ENCODE data around the gene MCC. TPM values are rescaled to one million over a fixed set of nuclear protein-coding genes. Genes with fewer than 3 reads are reported as not detected.

Gene MCC
- total RNA-seq, 1 experiment from 2014 or later: 0.41 TPM

DNA sequence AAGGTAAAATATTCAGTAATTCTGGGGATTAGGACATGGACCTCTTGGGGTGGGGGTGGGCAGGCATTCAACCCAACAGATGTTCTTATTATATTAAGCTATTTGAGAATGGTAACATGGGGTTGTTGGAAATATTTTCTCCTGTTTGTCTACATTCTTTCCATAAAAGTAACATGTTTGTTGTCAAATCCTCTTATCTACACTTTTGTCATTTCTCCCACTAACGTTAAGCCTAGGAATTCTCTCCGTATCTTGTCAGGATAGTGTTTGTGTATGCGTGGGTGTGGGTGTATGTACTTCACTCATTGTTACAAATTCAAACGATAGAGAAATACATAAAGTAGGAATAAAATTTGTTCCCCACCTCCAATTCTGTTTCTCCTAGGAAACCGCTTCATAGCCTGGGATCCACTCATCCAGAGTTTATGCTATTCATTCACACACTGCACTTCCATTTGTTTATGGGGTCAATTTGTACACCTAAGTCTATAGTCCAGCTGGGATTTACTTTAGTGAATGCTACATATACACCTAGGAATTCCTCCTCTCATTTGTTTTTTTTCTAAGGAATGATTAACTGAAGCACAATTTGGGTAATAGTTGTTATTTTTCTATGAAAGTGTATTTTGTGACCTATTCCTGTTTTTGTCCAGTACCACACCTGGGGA is 294.8 kb downstream of the MCC start:
- BruUV-seq (replicated peaks): no TSS peak
- H3K27me3 ChIP-seq (ENCODE audit: control insufficient read depth, insufficient read depth, low read length): no peaks in the 10 kb centered on the region
- in situ Hi-C loops (cut with HindIII; ENCODE audit: low pct_unique_long_range_greater_than_20kb, low sequenced_read_pairs): no loop called here
- ChIA-PET POLR2A (no interaction called here), CTCF (interaction anchor here (0.6 kb wide), 1 partner anchor 9 kb away, joined by 12 read pairs; no protein-coding TSS in a partner anchor)
- TF ChIP-seq, protein P1, sequence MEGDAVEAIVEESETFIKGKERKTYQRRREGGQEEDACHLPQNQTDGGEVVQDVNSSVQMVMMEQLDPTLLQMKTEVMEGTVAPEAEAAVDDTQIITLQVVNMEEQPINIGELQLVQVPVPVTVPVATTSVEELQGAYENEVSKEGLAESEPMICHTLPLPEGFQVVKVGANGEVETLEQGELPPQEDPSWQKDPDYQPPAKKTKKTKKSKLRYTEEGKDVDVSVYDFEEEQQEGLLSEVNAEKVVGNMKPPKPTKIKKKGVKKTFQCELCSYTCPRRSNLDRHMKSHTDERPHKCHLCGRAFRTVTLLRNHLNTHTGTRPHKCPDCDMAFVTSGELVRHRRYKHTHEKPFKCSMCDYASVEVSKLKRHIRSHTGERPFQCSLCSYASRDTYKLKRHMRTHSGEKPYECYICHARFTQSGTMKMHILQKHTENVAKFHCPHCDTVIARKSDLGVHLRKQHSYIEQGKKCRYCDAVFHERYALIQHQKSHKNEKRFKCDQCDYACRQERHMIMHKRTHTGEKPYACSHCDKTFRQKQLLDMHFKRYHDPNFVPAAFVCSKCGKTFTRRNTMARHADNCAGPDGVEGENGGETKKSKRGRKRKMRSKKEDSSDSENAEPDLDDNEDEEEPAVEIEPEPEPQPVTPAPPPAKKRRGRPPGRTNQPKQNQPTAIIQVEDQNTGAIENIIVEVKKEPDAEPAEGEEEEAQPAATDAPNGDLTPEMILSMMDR (IDR thresholded peaks at IDR 0.05): no peak
- TF ChIP-seq POLR2AphosphoS5 (IDR thresholded peaks at IDR 0.05; ENCODE audit: low read depth, low read length): no peak
- TF ChIP-seq SIN3A (IDR thresholded peaks at IDR 0.05; ENCODE audit: borderline replicate concordance, insufficient read depth, low read depth, low read length): no peak
- intact Hi-C loops (cut with micrococcal nuclease; ENCODE audit: unreplicated experiment): no loop called here
- no peak overlapping the region for H3K4me3 ChIP-seq (ENCODE audit: low read depth in 2 of 2, low read length in 2 of 2)
- ATAC-seq (no peak), DNase-seq (ENCODE audit: low read depth, low spot score) (no peak)
- no peak overlapping the region for H3K27ac ChIP-seq (ENCODE audit: low read length)
- no peaks in the 10 kb centered on the region for H3K36me3 ChIP-seq (ENCODE audit: control insufficient read depth, insufficient read depth, low read length)
- H3K9me3 ChIP-seq (ENCODE audit: control insufficient read depth, insufficient read depth, low read depth, low read length): no peaks in the 10 kb centered on the region; the same call in 1 of the 2 replicates
- H3K4me1 ChIP-seq (ENCODE audit: control insufficient read depth, insufficient read depth, low read length): no peaks in the 10 kb centered on the region

- no peak for ATAC-seq
- H3K9me3 ChIP-seq (ENCODE audit: control insufficient read depth, insufficient read depth, low read depth, low read length): no peaks in the 10 kb centered on the region; the same call in 1 of the 2 replicates
- BruUV-seq (replicated peaks): no TSS peak
- no peak overlapping the region for H3K27ac ChIP-seq (ENCODE audit: low read length)
- no peak for DNase-seq (ENCODE audit: low read depth, low spot score)
- in situ Hi-C loops (cut with HindIII; ENCODE audit: low pct_unique_long_range_greater_than_20kb, low sequenced_read_pairs): no loop called here
- intact Hi-C loops (cut with micrococcal nuclease; ENCODE audit: unreplicated experiment): no loop called here
- TF ChIP-seq, protein P2, sequence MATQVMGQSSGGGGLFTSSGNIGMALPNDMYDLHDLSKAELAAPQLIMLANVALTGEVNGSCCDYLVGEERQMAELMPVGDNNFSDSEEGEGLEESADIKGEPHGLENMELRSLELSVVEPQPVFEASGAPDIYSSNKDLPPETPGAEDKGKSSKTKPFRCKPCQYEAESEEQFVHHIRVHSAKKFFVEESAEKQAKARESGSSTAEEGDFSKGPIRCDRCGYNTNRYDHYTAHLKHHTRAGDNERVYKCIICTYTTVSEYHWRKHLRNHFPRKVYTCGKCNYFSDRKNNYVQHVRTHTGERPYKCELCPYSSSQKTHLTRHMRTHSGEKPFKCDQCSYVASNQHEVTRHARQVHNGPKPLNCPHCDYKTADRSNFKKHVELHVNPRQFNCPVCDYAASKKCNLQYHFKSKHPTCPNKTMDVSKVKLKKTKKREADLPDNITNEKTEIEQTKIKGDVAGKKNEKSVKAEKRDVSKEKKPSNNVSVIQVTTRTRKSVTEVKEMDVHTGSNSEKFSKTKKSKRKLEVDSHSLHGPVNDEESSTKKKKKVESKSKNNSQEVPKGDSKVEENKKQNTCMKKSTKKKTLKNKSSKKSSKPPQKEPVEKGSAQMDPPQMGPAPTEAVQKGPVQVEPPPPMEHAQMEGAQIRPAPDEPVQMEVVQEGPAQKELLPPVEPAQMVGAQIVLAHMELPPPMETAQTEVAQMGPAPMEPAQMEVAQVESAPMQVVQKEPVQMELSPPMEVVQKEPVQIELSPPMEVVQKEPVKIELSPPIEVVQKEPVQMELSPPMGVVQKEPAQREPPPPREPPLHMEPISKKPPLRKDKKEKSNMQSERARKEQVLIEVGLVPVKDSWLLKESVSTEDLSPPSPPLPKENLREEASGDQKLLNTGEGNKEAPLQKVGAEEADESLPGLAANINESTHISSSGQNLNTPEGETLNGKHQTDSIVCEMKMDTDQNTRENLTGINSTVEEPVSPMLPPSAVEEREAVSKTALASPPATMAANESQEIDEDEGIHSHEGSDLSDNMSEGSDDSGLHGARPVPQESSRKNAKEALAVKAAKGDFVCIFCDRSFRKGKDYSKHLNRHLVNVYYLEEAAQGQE (IDR thresholded peaks at IDR 0.05; ENCODE audit: insufficient read depth in 1 of 2, low read depth in 2 of 2, low read length in 1 of 2): no peak
- no peak for TF ChIP-seq TCF7L2 (IDR thresholded peaks at IDR 0.05; ENCODE audit: low read depth, low read length)
- TF ChIP-seq SIN3A (IDR thresholded peaks at IDR 0.05; ENCODE audit: borderline replicate concordance, insufficient read depth, low read depth, low read length): no peak
- no peak for TF ChIP-seq POLR2AphosphoS5 (IDR thresholded peaks at IDR 0.05; ENCODE audit: low read depth, low read length)
- TF ChIP-seq, protein P1 (IDR thresholded peaks at IDR 0.05): no peak
- H3K36me3 ChIP-seq (ENCODE audit: control insufficient read depth, insufficient read depth, low read length): no peaks in the 10 kb centered on the region
- H3K4me3 ChIP-seq (ENCODE audit: low read depth in 2 of 2, low read length in 2 of 2): no peak overlapping the region
- CTCF ChIA-PET: interaction anchor here (0.6 kb wide), 1 partner anchor 9 kb away, joined by 12 read pairs; no protein-coding TSS in a partner anchor
- H3K27me3 ChIP-seq (ENCODE audit: control insufficient read depth, insufficient read depth, low read length): no peaks in the 10 kb centered on the region
- no peaks in the 10 kb centered on the region for H3K4me1 ChIP-seq (ENCODE audit: control insufficient read depth, insufficient read depth, low read length)
- POLR2A ChIA-PET: no interaction called here
Observed at GRCh38 chr5:113192541-113192940, 295.7 kb downstream of the MCC start.

Measured in Panc1 (cell line).